Gastroesophageal sphincter (tissue), 4 donors: ENCODE results near the gene POSTN. TPM values are rescaled to one million over a fixed set of nuclear protein-coding genes. Genes with fewer than 3 reads are reported as not detected.

Experiments
- ATAC-seq: fragments of 150-250 bp; one replicate; pipeline ENCODE4 v1.9.1; 2016; ENCODE audit warnings: mild to moderate bottlenecking, moderate library complexity
- H3K27ac ChIP-seq, 4 donors: fragments of 200-600 bp; sonication (generic) in 3 of 4; 1 replicate in 3 of 4; 2 replicates in 1 of 4; pipeline ENCODE4 v1.5.1; 2016 to 2019
- H3K27me3 ChIP-seq: fragments of 200-600 bp; sonication (generic); one replicate; pipeline ENCODE4 v1.5.1; 2019
- H3K36me3 ChIP-seq, 2 donors: fragments of 200-600 bp; sonication (generic); one replicate each; pipeline ENCODE4 v1.5.1; 2019; ENCODE audit warnings: control low read depth in 1 of 2
- H3K4me1 ChIP-seq, 3 donors: fragments of 200-600 bp; sonication (generic); 1 replicate in 2 of 3; 2 replicates in 1 of 3; pipeline ENCODE4 v1.5.1; 2016 to 2019; ENCODE audit warnings: control low read depth in 2 of 3
- H3K4me3 ChIP-seq, 2 donors: fragments of 200-600 bp; sonication (generic); one replicate each; pipeline ENCODE4 v1.5.1; 2019; ENCODE audit warnings: mild to moderate bottlenecking in 1 of 2, moderate library complexity in 1 of 2
- H3K9me3 ChIP-seq, 3 donors: fragments of 200-600 bp; sonication (generic); one replicate each; pipeline ENCODE4 v1.5.1; 2017 to 2019; ENCODE audit warnings: control low read depth in 2 of 3
- CTCF ChIP-seq, 4 experiments: fragments of 200-600 bp in 2 of 4; fragments of 450-650 bp in 2 of 4; sonication (generic) in 1 of 4; IDR thresholded peaks; one replicate each; pipeline ENCODE4 v1.5.1; 2017 to 2019; ENCODE audit warnings: antibody characterized with exemption in 4 of 4, mild to moderate bottlenecking in 2 of 4, moderate library complexity in 2 of 4
- EP300 ChIP-seq: sonication (generic); formaldehyde crosslinking; IDR thresholded peaks from one replicate; pipeline ENCODE4 v1.6.1; 2017; ENCODE audit warnings: antibody characterized with exemption, mild to moderate bottlenecking
- POLR2A ChIP-seq, 2 donors: fragments of 450-650 bp; IDR thresholded peaks; one replicate each; pipeline ENCODE4 v1.6.1; 2017; ENCODE audit warnings: antibody characterized with exemption in 2 of 2, mild to moderate bottlenecking in 2 of 2, moderate library complexity in 1 of 2
- POLR2AphosphoS5 ChIP-seq: sonication (generic); formaldehyde crosslinking; IDR thresholded peaks from one replicate; pipeline ENCODE4 v1.6.1; 2017; ENCODE audit warnings: antibody characterized with exemption
- WGBS, 2 donors: methylation state at CpG; one replicate each; pipeline ENCODE4 v1.1.5; 2018; ENCODE audit warnings: low coverage in 1 of 2; 5-methylcytosine and 5-hydroxymethylcytosine counted together
- total RNA-seq, 4 donors: library from RNA; depleted of rRNA; stranded (reverse); fragments of >200 nt; gene quantifications; one replicate each; pipeline ENCODE4 v1.1.0, GENCODE V29; 2016

POSTN gene
- total RNA-seq, 4 donors from 2014 or later = 19.0 to 119 (median 55.2) TPM

- WGBS, 2 donors = 67 to 93% methylated on average over 2 of the region's 2 CpGs
Observed at GRCh38 chr13:37539170-37539569, 59.4 kb downstream of the POSTN start.

GRCh38 chr13:37535501-37535900 is 63.1 kb downstream of the POSTN start:
- no peak for ATAC-seq
- 43 to 49% methylated on average over 2 of the region's 2 CpGs for WGBS, 2 donors
- TF ChIP-seq CTCF (IDR thresholded peaks at IDR 0.05) (no peak), POLR2AphosphoS5 (no peak), EP300 (no peak)

More at GRCh38 chr13:37539170-37539569, 59.4 kb downstream of the POSTN start:
- H3K4me3 ChIP-seq = no peak overlapping the region
- no peak overlapping the region for H3K27ac ChIP-seq
- no peaks in the 10 kb centered on the region for H3K9me3 ChIP-seq
- TF ChIP-seq POLR2AphosphoS5 (no peak), EP300 (no peak), CTCF (IDR thresholded peaks at IDR 0.05) (no peak), POLR2A (IDR thresholded peaks at IDR 0.05) (no peak)
- H3K36me3 ChIP-seq = no peaks in the 10 kb centered on the region
- H3K4me1 ChIP-seq = no peaks in the 10 kb centered on the region
- ATAC-seq = no peak
- H3K27me3 ChIP-seq = no peaks in the 10 kb centered on the region

GRCh38 chr13:37534676-37535075 is 63.9 kb downstream of the POSTN start:
- no peak for ATAC-seq
- H3K36me3 ChIP-seq = no peaks in the 10 kb centered on the region
- H3K4me1 ChIP-seq = no peaks in the 10 kb centered on the region
- H3K27me3 ChIP-seq = no peaks in the 10 kb centered on the region
- WGBS, 2 donors = 81 to 89% methylated on average over 1 of the region's 1 CpG
- H3K4me3 ChIP-seq = no peak overlapping the region
- TF ChIP-seq POLR2AphosphoS5 (no peak), CTCF (IDR thresholded peaks at IDR 0.05) (no peak), EP300 (no peak), POLR2A (IDR thresholded peaks at IDR 0.05) (no peak)
- H3K9me3 ChIP-seq = peaks cover 0 to 11% (median 0%) of the 10 kb centered on the region in 3 donors
- H3K27ac ChIP-seq = no peak overlapping the region

More at GRCh38 chr13:37535501-37535900, 63.1 kb downstream of the POSTN start:
- H3K4me3 ChIP-seq = no peak overlapping the region
- no peaks in the 10 kb centered on the region for H3K36me3 ChIP-seq
- no peaks in the 10 kb centered on the region for H3K4me1 ChIP-seq
- no peak overlapping the region for H3K27ac ChIP-seq
- no peaks in the 10 kb centered on the region for H3K27me3 ChIP-seq
- peaks cover 0 to 11% (median 0%) of the 10 kb centered on the region in 3 donors for H3K9me3 ChIP-seq

- WGBS, 2 donors = 63 to 68% methylated on average over 3 of the region's 3 CpGs
- Histone ChIP-seq H3K4me3 (no peak overlapping the region), H3K4me1 (no peaks in the 10 kb centered on the region), H3K9me3 (peaks cover 0 to 11% (median 0%) of the 10 kb centered on the region in 3 donors), H3K27me3 (no peaks in the 10 kb centered on the region), H3K36me3 (no peaks in the 10 kb centered on the region), H3K27ac (no peak overlapping the region)
- TF ChIP-seq CTCF (IDR thresholded peaks at IDR 0.05) (no peak), EP300 (no peak), POLR2A (IDR thresholded peaks at IDR 0.05) (no peak), POLR2AphosphoS5 (no peak)
- ATAC-seq = no peak
Observed at GRCh38 chr13:37534181-37534580, 64.4 kb downstream of the POSTN start.

GRCh38 chr13:37531049-37531448 is 67.5 kb downstream of the POSTN start:
- no peak for ATAC-seq
- H3K9me3 ChIP-seq = peaks cover 0 to 11% (median 0%) of the 10 kb centered on the region in 3 donors
- no peaks in the 10 kb centered on the region for H3K27me3 ChIP-seq
- no peak overlapping the region for H3K27ac ChIP-seq
- H3K4me3 ChIP-seq = no peak overlapping the region
- H3K36me3 ChIP-seq = no peaks in the 10 kb centered on the region
- WGBS, 2 donors = 82 to 100% methylated on average over 1 to 2 of the region's 2 CpGs
- TF ChIP-seq EP300 = no peak
- no peak for TF ChIP-seq POLR2A (IDR thresholded peaks at IDR 0.05)
- no peak for TF ChIP-seq POLR2AphosphoS5
- TF ChIP-seq CTCF (IDR thresholded peaks at IDR 0.05) = no peak
- no peaks in the 10 kb centered on the region for H3K4me1 ChIP-seq
